ENCODE results near the gene CYSRT1. TPM values are rescaled to one million over a fixed set of nuclear protein-coding genes. Genes with fewer than 3 reads are reported as not detected.

Gene CYSRT1
- total and polyA plus RNA-seq, 2 donors (not counting 3 experiments of a cell fraction or from before 2014, with no cell fraction given) = 0.44 to 1.1 TPM

- no peaks in the 10 kb centered on the region for H3K9me3 ChIP-seq (replicated peaks; ENCODE audit: control insufficient read depth, insufficient read depth, low read length)
- no peak overlapping the region for H3K9ac ChIP-seq (replicated peaks; ENCODE audit: extremely low read depth, insufficient read depth, low read length)
- FAIRE-seq = no peak
- BruUV-seq (replicated peaks) = no TSS peak
- no peaks in the 10 kb centered on the region for H3K27me3 ChIP-seq (ENCODE audit: control insufficient read depth in 2 of 2, insufficient read depth in 2 of 2, low read length in 2 of 2)
- intact Hi-C loops (cut with micrococcal nuclease) = no loop called here
- H3K4me2 ChIP-seq (ENCODE audit: insufficient read depth, low read length) = no peak overlapping the region
- no peak overlapping the region for H3K27ac ChIP-seq (ENCODE audit: insufficient read depth, low read depth, low read length)
- POLR2A ChIA-PET = interaction anchor here (0.6 kb wide), 1 partner anchor 9 kb away, joined by 3 read pairs; no protein-coding TSS in a partner anchor
- DNase-seq (ENCODE audit: low read depth, low spot score) = no peak
- peaks cover 4% of the 10 kb centered on the region for H3K79me2 ChIP-seq (ENCODE audit: control insufficient read depth, insufficient read depth, low read length)
- H3K4me3 ChIP-seq (replicated peaks in 1 of 3; ENCODE audit: insufficient read depth in 1 of 3, low read depth in 1 of 3, low read length in 3 of 3) = no peak overlapping the region
- no peak for TF ChIP-seq EZH2 (IDR thresholded peaks at IDR 0.05; ENCODE audit: borderline replicate concordance, low read depth, low read length, severe bottlenecking)
- TF ChIP-seq FOS (IDR thresholded peaks at IDR 0.05; ENCODE audit: borderline replicate concordance, insufficient read depth, low read length) = no peak
- no peak for TF ChIP-seq JUN (IDR thresholded peaks at IDR 0.05; ENCODE audit: borderline replicate concordance, insufficient read depth, insufficient read length, low read depth)
- no peak for TF ChIP-seq POLR2AphosphoS5 (IDR thresholded peaks at IDR 0.05; ENCODE audit: insufficient read depth, low read depth, low read length)
- no peak for TF ChIP-seq GATA2 (IDR thresholded peaks at IDR 0.05; ENCODE audit: insufficient read depth, insufficient read length, low read depth, low read length)
- TF ChIP-seq MAX (IDR thresholded peaks at IDR 0.05; ENCODE audit: insufficient read depth, insufficient read length) = no peak
- no peak for TF ChIP-seq POLR2A (IDR thresholded peaks at IDR 0.05; ENCODE audit: low read depth, low read length)
- no peak for TF ChIP-seq CTCF (IDR thresholded peaks at IDR 0.05; ENCODE audit: extremely low read depth in 1 of 2, insufficient read depth in 1 of 2, low read depth in 1 of 2, low read length in 2 of 2)
- no peak for TF ChIP-seq MYC (IDR thresholded peaks at IDR 0.05; ENCODE audit: low read depth, low read length)
- no peaks in the 10 kb centered on the region for H3K9me1 ChIP-seq (replicated peaks; ENCODE audit: control insufficient read depth, extremely low read depth, insufficient read depth, low read length)
- CTCF ChIA-PET = interaction anchor here (1.0 to 1.7 kb wide), 4 partner anchors 9 to 38 kb away, joined by 5 to 8 read pairs (median 6); partner anchors contain the start of genes ANAPC2, RNF224 and SSNA1
- peaks cover 9% of the 10 kb centered on the region for H3K4me1 ChIP-seq (ENCODE audit: control insufficient read depth, extremely low read depth, insufficient read depth, low read length)
- dilution Hi-C loops (cut with MboI; ENCODE audit: extremely low pct_ligation_motif_present, low sequenced_read_pairs) = no loop called here
- no peak overlapping the region for H2AFZ ChIP-seq (ENCODE audit: low read depth, low read length)
- H4K20me1 ChIP-seq (replicated peaks; ENCODE audit: control insufficient read depth, extremely low read depth, insufficient read depth, low read length) = no peaks in the 10 kb centered on the region
- H3K36me3 ChIP-seq (ENCODE audit: control insufficient read depth in 2 of 2, extremely low read depth in 1 of 2, insufficient read depth in 2 of 2, low read length in 2 of 2) = no peaks in the 10 kb centered on the region
Measured at GRCh38 chr9:137198051-137198901, 26.7 kb upstream of the CYSRT1 start.
